ENCODE data around the gene DQX1. TPM values are rescaled to one million over a fixed set of nuclear protein-coding genes. Genes with fewer than 3 reads are reported as not detected.
"Not testable (repeated sequence)": the region's sequence is repeated elsewhere in the genome, so short reads cannot be mapped to it uniquely, and the experiment has no call there.

DQX1 gene
- polyA plus RNA-seq, 1 experiment, result not detected

- no peaks in the 10 kb centered on the region; the same call in 1 of the 2 replicates for H3K9me3 ChIP-seq (ENCODE audit: control insufficient read depth, insufficient read depth, low read length)
- DNase-seq (ENCODE audit: low read depth, low spot score), result no peak
- ChIA-PET POLR2A (interaction anchor here (0.8 to 2.9 kb wide), 4 partner anchors 9 to 31 kb away, joined by 3 to 13 read pairs (median 11); partner anchors contain the start of genes CCDC142, INO80B, TTC31 and WBP1), CTCF (interaction anchor here (0.9 to 1.1 kb wide), 2 partner anchors 10 to 13 kb away, joined by 3 to 6 read pairs; partner anchors contain the start of genes CCDC142 and TTC31)
- peak overlapping the region; percentile 89 for H3K27ac ChIP-seq (ENCODE audit: low read depth, low read length)
- TF ChIP-seq CTCF (IDR thresholded peaks at IDR 0.05; ENCODE audit: low read depth, low read length), result no peak
- peak overlapping the region; percentile 89 for H3K4me3 ChIP-seq (ENCODE audit: low read depth, low read length)
- H3K27me3 ChIP-seq (ENCODE audit: control insufficient read depth, insufficient read depth, low read length), result no peaks in the 10 kb centered on the region
These were observed 53.1 kb downstream of the DQX1 start for GRCh38 chr2:74472945-74473258.

- CTCF ChIA-PET, result interaction anchor here (0.9 to 1.4 kb wide), 3 partner anchors 11 to 12 kb away, joined by 3 to 6 read pairs (median 5); partner anchors contain the start of genes CCDC142 and TTC31
- Histone ChIP-seq H3K27ac (ENCODE audit: low read depth, low read length) (peak within 1 kb of the TSS; percentile 89), H3K9me3 (ENCODE audit: control insufficient read depth, insufficient read depth, low read length) (no peaks in the 10 kb centered on the region; the same call in 1 of the 2 replicates), H3K27me3 (ENCODE audit: control insufficient read depth, insufficient read depth, low read length) (no peaks in the 10 kb centered on the region), H3K4me3 (ENCODE audit: low read depth, low read length) (peak within 1 kb of the TSS; percentile 89)
- DNase-seq (ENCODE audit: low read depth, low spot score), result peak; percentile 83
- TF ChIP-seq CTCF (IDR thresholded peaks at IDR 0.05; ENCODE audit: low read depth, low read length), result no peak
- POLR2A ChIA-PET, result interaction anchor here (0.8 to 2.9 kb wide), 4 partner anchors 10 to 32 kb away, joined by 3 to 13 read pairs (median 11); partner anchors contain the start of genes CCDC142, INO80B, TTC31 and WBP1
These were observed 53.7 kb downstream of the DQX1 start, which contains the start of gene MRPL53 for GRCh38 chr2:74472086-74472944. Gene MRPL53 (minus strand): TSS chr2:74472680. CDS start chr2:74472660, 20 bp downstream.

GRCh38 chr2:74471332-74472065, 54.5 kb downstream of the DQX1 start:
- no peak for DNase-seq (ENCODE audit: low read depth, low spot score)
- POLR2A ChIA-PET, result interaction anchor here (2.9 kb wide), 1 partner anchor 13 kb away, joined by 13 read pairs; the partner anchor contains the start of gene WBP1
- Histone ChIP-seq H3K9me3 (ENCODE audit: control insufficient read depth, insufficient read depth, low read length) (no peaks in the 10 kb centered on the region; the same call in 1 of the 2 replicates), H3K27ac (ENCODE audit: low read depth, low read length) (peak overlapping the region; percentile 89), H3K4me3 (ENCODE audit: low read depth, low read length) (peak overlapping the region; percentile 89), H3K27me3 (ENCODE audit: control insufficient read depth, insufficient read depth, low read length) (no peaks in the 10 kb centered on the region)
- TF ChIP-seq CTCF (IDR thresholded peaks at IDR 0.05; ENCODE audit: low read depth, low read length), result no peak
- CTCF ChIA-PET, result interaction anchor here (0.6 to 1.4 kb wide), 3 partner anchors 12 to 118 kb away, joined by 3 to 5 read pairs (median 4); partner anchors contain the start of genes CCDC142, INO80B and TTC31

GRCh38 chr2:74470742-74471141, 55.3 kb downstream of the DQX1 start:
- DNase-seq (ENCODE audit: low read depth, low spot score); H3K9me3 ChIP-seq (ENCODE audit: control insufficient read depth, insufficient read depth, low read length); H3K27ac ChIP-seq (ENCODE audit: low read depth, low read length); H3K27me3 ChIP-seq (ENCODE audit: control insufficient read depth, insufficient read depth, low read length); H3K4me3 ChIP-seq (ENCODE audit: low read depth, low read length): not testable (repeated sequence)
- ChIA-PET POLR2A (interaction anchor here (2.9 kb wide), 1 partner anchor 12 kb away, joined by 13 read pairs; the partner anchor contains the start of gene WBP1), CTCF (interaction anchor here (0.6 to 1.4 kb wide), 2 partner anchors 12 to 16 kb away, joined by 3 to 5 read pairs; partner anchors contain the start of genes CCDC142, INO80B and TTC31)

Other genes with a start within 250 kb of the DQX1 start
- 0.15 and 0.25 TPM in 2 replicates for gene SLC4A5, start 182.8 kb downstream of the DQX1 start, polyA plus RNA-seq (2011; rRNA removed)
- gene DCTN1, start 145.9 kb downstream of the DQX1 start, polyA plus RNA-seq (2011; rRNA removed), result 147 and 188 TPM in 2 replicates
- 0.16 TPM in 2 replicates for gene C2orf81, start 104.6 kb downstream of the DQX1 start, polyA plus RNA-seq (2011; rRNA removed)
- 14.5 and 19.5 TPM in 2 replicates for gene WDR54, start 104.5 kb downstream of the DQX1 start, polyA plus RNA-seq (2011; rRNA removed)
- 12.6 and 12.7 TPM in 2 replicates for gene RTKN, start 84.3 kb downstream of the DQX1 start, polyA plus RNA-seq (2011; rRNA removed)
- gene INO80B, start 71.1 kb downstream of the DQX1 start, polyA plus RNA-seq (2011; rRNA removed), result 4.7 and 4.8 TPM in 2 replicates
- 56.0 and 68.5 TPM in 2 replicates for gene WBP1, start 67.8 kb downstream of the DQX1 start, polyA plus RNA-seq (2011; rRNA removed)
- gene MOGS, start 60.8 kb downstream of the DQX1 start, polyA plus RNA-seq (2011; rRNA removed), result 32.8 and 38.0 TPM in 2 replicates
- gene MRPL53, start 53.6 kb downstream of the DQX1 start, polyA plus RNA-seq (2011; rRNA removed), result 25.9 and 32.8 TPM in 2 replicates
- 4.5 and 4.6 TPM in 2 replicates for gene CCDC142, start 43.2 kb downstream of the DQX1 start, polyA plus RNA-seq (2011; rRNA removed)
- gene TTC31, start 43.1 kb downstream of the DQX1 start, polyA plus RNA-seq (2011; rRNA removed), result 16.4 and 17.7 TPM in 2 replicates
- 0.76 and 0.86 TPM in 2 replicates for gene LBX2, start 26.6 kb downstream of the DQX1 start, polyA plus RNA-seq (2011; rRNA removed)
- gene PCGF1, start 18.5 kb downstream of the DQX1 start, polyA plus RNA-seq (2011; rRNA removed), result 20.9 and 21.4 TPM in 2 replicates
- gene TLX2, start 11.8 kb downstream of the DQX1 start, polyA plus RNA-seq (2011; rRNA removed), result not detected in 2 replicates
- 51.9 and 64.4 TPM in 2 replicates for gene AUP1, start 3.5 kb upstream of the DQX1 start, polyA plus RNA-seq (2011; rRNA removed)
- 20.2 and 22.4 TPM in 2 replicates for gene HTRA2, start 3.7 kb upstream of the DQX1 start, polyA plus RNA-seq (2011; rRNA removed)
- gene LOXL3, start 27.7 kb upstream of the DQX1 start, polyA plus RNA-seq (2011; rRNA removed), result 41.1 and 46.2 TPM in 2 replicates
- gene DOK1, start 28.5 kb upstream of the DQX1 start, polyA plus RNA-seq (2011; rRNA removed), result 16.8 and 24.4 TPM in 2 replicates
- gene M1AP, start 122.1 kb upstream of the DQX1 start, polyA plus RNA-seq (2011; rRNA removed), result 0.07 and 0.10 TPM in 2 replicates
- 6.8 and 7.0 TPM in 2 replicates for gene SEMA4F, start 128.0 kb upstream of the DQX1 start, polyA plus RNA-seq (2011; rRNA removed)